Measurements from ENCODE around the gene SLC35F3. TPM values are rescaled to one million over a fixed set of nuclear protein-coding genes. Genes with fewer than 3 reads are reported as not detected.

The SLC35F3 gene
- total and polyA plus RNA-seq, 9 of the 15 experiments (the other 6 are each of a cell fraction or from before 2014, with no cell fraction given) = 0.04 to 0.07 (median 0.04) TPM; not detected in 6

GRCh38 chr1:233972951-233973635 lies 68.6 kb downstream of the SLC35F3 start (continued):
- no peak for TF ChIP-seq ZBTB2 (IDR thresholded peaks at IDR 0.05)
- no peak for TF ChIP-seq ZNF23 (CRISPR knock-in tag; IDR thresholded peaks at IDR 0.05)
- TF ChIP-seq TEAD4 (IDR thresholded peaks at IDR 0.05; ENCODE audit: low read length) = peak; percentile 70
- TF ChIP-seq TEAD4 (CRISPR knock-in tag; IDR thresholded peaks at IDR 0.05; ENCODE audit: borderline replicate concordance) = no peak
- peak; percentile 93 for TF ChIP-seq ARID1B (IDR thresholded peaks at IDR 0.05)
- TF ChIP-seq ZNF57 (CRISPR knock-in tag; IDR thresholded peaks at IDR 0.05) = no peak
- TF ChIP-seq PATZ1 (CRISPR knock-in tag; IDR thresholded peaks at IDR 0.05; ENCODE audit: borderline replicate concordance) = peak; percentile 76; the same call in 1 of the 2 replicates
- TF ChIP-seq NFRKB (IDR thresholded peaks at IDR 0.05; ENCODE audit: low read depth) = peak; percentile 54; the same call in 1 of the 2 replicates
- no peak for TF ChIP-seq PRPF4 (IDR thresholded peaks at IDR 0.05; ENCODE audit: insufficient read depth, low read depth, low read length, poor library complexity, severe bottlenecking)
- TF ChIP-seq RREB1 (CRISPR knock-in tag; IDR thresholded peaks at IDR 0.05) = 0 out of 2 replicates have a peak, but pooled peaks have one; percentile 50
- TF ChIP-seq LCOR (CRISPR knock-in tag; IDR thresholded peaks at IDR 0.05) = peak; percentile 91
- no peak for TF ChIP-seq DACH1 (IDR thresholded peaks at IDR 0.05; ENCODE audit: partially characterized antibody)
- TF ChIP-seq JUND (IDR thresholded peaks at IDR 0.05; ENCODE audit: borderline replicate concordance, low read depth, low read length) = peak; percentile 100
- peak; percentile 99 for TF ChIP-seq JUND (tag; IDR thresholded peaks at IDR 0.05; ENCODE audit: borderline replicate concordance, low read depth, low read length)
- peak; percentile 29 for TF ChIP-seq BRD9 (IDR thresholded peaks at IDR 0.05; ENCODE audit: low read depth, partially characterized antibody)
- TF ChIP-seq MBD2 (IDR thresholded peaks at IDR 0.05; ENCODE audit: borderline replicate concordance, low read depth) = 0 out of 2 replicates have a peak, but pooled peaks have one; percentile 48
- TF ChIP-seq ARID2 (IDR thresholded peaks at IDR 0.05) = no peak

All from K562 (cell line).